Stomach smooth muscle (tissue), 2 donors: ENCODE data around the gene OR5K2.

ENCODE experiments used
- H3K27ac ChIP-seq: one replicate; pipeline ENCODE4 v1.7.0; 2013; ENCODE audit warnings: mild to moderate bottlenecking, low read length, inconsistent platforms
- H3K27me3 ChIP-seq, 2 donors: one replicate each; pipeline ENCODE4 v1.7.0; 2013; ENCODE audit warnings: low read length in 2 of 2; ENCODE audit not compliant: insufficient read depth in 2 of 2, control insufficient read depth in 1 of 2
- H3K36me3 ChIP-seq, 2 donors: one replicate each; pipeline ENCODE4 v1.7.0; 2013; ENCODE audit warnings: low read length in 2 of 2; ENCODE audit not compliant: control insufficient read depth in 2 of 2, insufficient read depth in 2 of 2
- H3K4me1 ChIP-seq: one replicate; pipeline ENCODE4 v1.7.0; 2013; ENCODE audit warnings: low read length; ENCODE audit not compliant: control insufficient read depth, insufficient read depth
- H3K4me3 ChIP-seq, 2 donors: one replicate each; pipeline ENCODE4 v1.7.0; 2013; ENCODE audit warnings: low read length in 2 of 2
- H3K9ac ChIP-seq, 2 donors: one replicate each; pipeline ENCODE4 v1.7.0; 2013; ENCODE audit warnings: low read length in 2 of 2, mild to moderate bottlenecking in 1 of 2
- H3K9me3 ChIP-seq, 2 donors: one replicate each; pipeline ENCODE4 v1.7.0; 2013; ENCODE audit warnings: low read length in 2 of 2; ENCODE audit not compliant: control insufficient read depth in 2 of 2
- donor health status: healthy.
- donor health status: Pancreatic carcinoma.

Gene OR5K2

GRCh38 chr3:98522544-98523281, 25.2 kb downstream of the OR5K2 start, which contains the start of gene CLDND1:
Gene CLDND1, minus strand, starts transcription at chr3:98522902. Its CDS starts 1,478 bp downstream, at chr3:98521424.
- Histone ChIP-seq H3K4me3 (peak within 1 kb of the TSS; percentile 77 to 80), H3K36me3 (peaks cover 4 to 7% of the 10 kb centered on the region in 2 donors), H3K4me1 (no peaks in the 10 kb centered on the region), H3K9me3 (no peaks in the 10 kb centered on the region), H3K27ac (peak within 1 kb of the TSS; percentile 75), H3K9ac (peak within 1 kb of the TSS; percentile 73 to 82), H3K27me3 (no peaks in the 10 kb centered on the region)

- Histone ChIP-seq H3K4me3 (no peak overlapping the region), H3K27ac (no peak overlapping the region), H3K36me3 (no peaks in the 10 kb centered on the region)
Observed at GRCh38 chr3:98525494-98525893, 28.0 kb downstream of the OR5K2 start.

DNA sequence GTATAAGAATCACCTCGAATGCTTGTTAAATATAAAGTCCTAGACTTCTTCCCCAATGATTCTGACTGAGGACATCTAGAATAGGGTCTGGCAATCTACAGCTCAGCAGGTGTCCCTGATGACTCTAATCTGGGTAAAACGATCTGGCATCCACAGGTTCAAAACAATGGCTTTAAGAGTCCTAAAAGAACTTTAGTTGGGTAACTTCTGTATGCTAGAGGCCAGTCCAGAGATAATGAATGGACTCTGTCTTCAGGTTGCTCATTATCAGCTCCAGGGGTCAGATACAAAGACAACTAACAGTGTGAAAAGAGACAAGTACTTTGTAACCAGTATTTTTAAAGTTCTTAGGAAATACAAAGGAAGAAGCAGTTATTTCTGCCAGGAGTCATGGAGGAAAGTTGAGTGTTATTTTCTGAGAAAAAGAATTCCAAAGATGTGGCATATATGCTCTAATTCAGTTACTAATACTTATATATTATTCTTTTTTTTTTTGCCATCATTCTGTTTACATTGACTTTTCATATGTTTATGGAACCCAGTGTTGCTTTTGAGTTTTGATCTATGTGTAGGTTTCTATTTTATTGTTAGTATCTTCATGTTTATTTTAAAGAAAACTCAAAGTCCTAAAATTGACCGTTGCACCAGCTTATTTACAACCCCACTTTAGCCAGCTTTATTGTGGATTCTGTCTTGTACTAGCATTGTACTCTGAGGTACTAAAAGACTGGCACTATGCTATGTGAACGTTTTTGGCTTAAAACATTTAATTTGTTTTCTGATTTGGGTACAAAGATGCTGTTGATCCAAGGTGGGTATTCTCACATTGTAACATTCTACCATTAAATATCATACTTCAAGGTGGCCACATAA, 31.2 kb downstream of the OR5K2 start:
- Histone ChIP-seq H3K27ac (no peak overlapping the region), H3K27me3 (no peaks in the 10 kb centered on the region), H3K9ac (no peak overlapping the region), H3K4me3 (no peak overlapping the region), H3K9me3 (no peaks in the 10 kb centered on the region), H3K4me1 (no peaks in the 10 kb centered on the region), H3K36me3 (no peaks in the 10 kb centered on the region)

More at GRCh38 chr3:98525494-98525893, 28.0 kb downstream of the OR5K2 start:
- H3K4me1 ChIP-seq, result no peaks in the 10 kb centered on the region
- H3K9me3 ChIP-seq, result no peaks in the 10 kb centered on the region
- H3K27me3 ChIP-seq, result no peaks in the 10 kb centered on the region
- H3K9ac ChIP-seq, result no peak overlapping the region

DNA sequence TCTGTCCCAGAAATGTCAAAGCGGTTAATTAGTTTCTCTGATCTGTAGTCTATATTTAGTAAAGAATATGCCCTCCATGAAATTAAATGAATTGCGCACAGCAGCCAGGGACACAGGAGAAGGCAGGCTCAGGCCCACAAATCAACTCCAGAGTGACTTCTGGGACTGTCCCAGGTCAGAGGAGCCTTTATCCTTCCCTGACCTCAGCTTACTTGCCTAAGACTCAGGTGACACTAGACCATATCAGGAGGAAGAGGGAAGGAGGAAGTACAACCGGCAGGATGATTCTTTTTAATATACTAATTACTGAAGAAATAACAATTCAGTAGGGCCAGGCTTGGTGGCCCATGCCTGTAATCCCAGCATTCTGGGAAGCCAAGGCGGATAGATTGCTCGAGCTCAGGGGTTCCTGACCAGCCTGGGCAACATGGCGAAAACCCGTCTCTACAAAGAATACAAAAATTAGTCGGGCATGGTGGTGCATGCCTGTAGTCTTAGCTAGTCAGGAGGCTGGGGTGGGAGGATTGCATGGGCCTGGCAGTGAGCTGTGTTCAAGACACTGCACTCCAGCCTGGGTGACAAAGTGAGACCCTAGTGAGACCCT, 32.5 kb downstream of the OR5K2 start:
- no peaks in the 10 kb centered on the region for H3K27me3 ChIP-seq
- H3K36me3 ChIP-seq, result no peaks in the 10 kb centered on the region
- H3K9me3 ChIP-seq, result no peaks in the 10 kb centered on the region
- H3K9ac ChIP-seq, result no peak overlapping the region
- H3K4me1 ChIP-seq, result no peaks in the 10 kb centered on the region
- no peak overlapping the region for H3K27ac ChIP-seq
- H3K4me3 ChIP-seq, result no peak overlapping the region

- no peaks in the 10 kb centered on the region for H3K9me3 ChIP-seq
- H3K9ac ChIP-seq, result no peak overlapping the region
- no peaks in the 10 kb centered on the region for H3K36me3 ChIP-seq
- no peaks in the 10 kb centered on the region for H3K27me3 ChIP-seq
- no peaks in the 10 kb centered on the region for H3K4me1 ChIP-seq
- no peak overlapping the region for H3K4me3 ChIP-seq
- H3K27ac ChIP-seq, result no peak overlapping the region
Observed at GRCh38 chr3:98530676-98531075, 33.2 kb downstream of the OR5K2 start.

DNA sequence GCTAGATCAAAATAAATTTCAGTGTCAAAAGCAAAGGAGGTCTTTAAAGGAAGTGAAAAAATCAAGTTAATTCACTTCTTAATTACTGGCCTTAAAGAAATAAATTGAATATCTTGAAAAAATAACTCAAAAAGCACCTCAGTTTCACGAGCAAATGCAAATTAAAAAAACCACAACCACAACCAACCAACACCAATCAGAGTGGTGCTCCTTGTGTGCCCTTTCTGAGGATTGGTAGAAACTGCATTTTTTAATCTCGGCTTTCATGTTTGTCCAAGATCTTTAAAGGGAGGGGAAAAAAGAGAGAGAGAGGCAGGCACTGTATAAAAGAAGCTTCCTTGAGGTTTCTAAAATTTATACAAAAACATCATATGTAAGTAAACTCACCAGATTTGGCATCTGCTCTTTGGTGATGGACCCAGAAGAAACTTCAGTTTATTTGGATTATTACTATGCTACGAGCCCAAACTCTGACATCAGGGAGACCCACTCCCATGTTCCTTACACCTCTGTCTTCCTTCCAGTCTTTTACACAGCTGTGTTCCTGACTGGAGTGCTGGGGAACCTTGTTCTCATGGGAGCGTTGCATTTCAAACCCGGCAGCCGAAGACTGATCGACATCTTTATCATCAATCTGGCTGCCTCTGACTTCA, 34.3 kb downstream of the OR5K2 start, which contains the start of gene GPR15:
GPR15 (plus strand) TSS at position 357 of the 653 bp plus-strand sequence; CDS start at position 413, 56 bp downstream.
- Histone ChIP-seq H3K27me3 (no peaks in the 10 kb centered on the region), H3K36me3 (no peaks in the 10 kb centered on the region), H3K27ac (no peak within 1 kb of the TSS), H3K9ac (no peak within 1 kb of the TSS), H3K9me3 (no peaks in the 10 kb centered on the region), H3K4me3 (no peak within 1 kb of the TSS), H3K4me1 (no peaks in the 10 kb centered on the region)

GRCh38 chr3:98532275-98532637, 34.8 kb downstream of the OR5K2 start:
- no peak overlapping the region for H3K9ac ChIP-seq
- no peaks in the 10 kb centered on the region for H3K36me3 ChIP-seq
- no peak overlapping the region for H3K27ac ChIP-seq
- no peaks in the 10 kb centered on the region for H3K4me1 ChIP-seq
- no peaks in the 10 kb centered on the region for H3K9me3 ChIP-seq
- H3K4me3 ChIP-seq, result no peak overlapping the region
- no peaks in the 10 kb centered on the region for H3K27me3 ChIP-seq

GRCh38 chr3:98532709-98533571, 35.5 kb downstream of the OR5K2 start:
- no peaks in the 10 kb centered on the region for H3K36me3 ChIP-seq
- no peaks in the 10 kb centered on the region for H3K27me3 ChIP-seq
- H3K4me1 ChIP-seq, result no peaks in the 10 kb centered on the region
- no peak overlapping the region for H3K27ac ChIP-seq
- no peak overlapping the region for H3K9ac ChIP-seq
- H3K4me3 ChIP-seq, result no peak overlapping the region
- H3K9me3 ChIP-seq, result no peaks in the 10 kb centered on the region

DNA sequence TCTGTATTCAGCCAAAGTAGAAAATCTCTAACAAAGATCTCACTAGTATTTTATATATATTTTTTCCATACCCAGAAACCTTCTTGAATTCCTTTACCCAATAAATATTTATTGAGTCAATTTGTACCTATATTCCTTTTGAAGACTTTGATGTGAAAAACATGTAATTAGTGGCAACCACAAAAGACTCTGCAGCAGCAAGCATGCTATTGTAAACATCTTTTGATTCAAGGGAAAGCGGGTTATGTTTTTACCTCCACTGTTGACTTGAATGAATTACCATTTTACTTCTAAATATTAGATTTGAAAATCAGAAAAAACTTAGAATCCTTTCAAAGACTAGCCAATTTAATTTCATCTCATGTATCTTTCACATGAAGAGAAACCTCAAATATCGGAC, 36.7 kb downstream of the OR5K2 start:
- no peak overlapping the region for H3K4me3 ChIP-seq
- H3K4me1 ChIP-seq, result no peaks in the 10 kb centered on the region
- no peaks in the 10 kb centered on the region for H3K27me3 ChIP-seq
- H3K27ac ChIP-seq, result no peak overlapping the region
- no peaks in the 10 kb centered on the region for H3K36me3 ChIP-seq
- H3K9ac ChIP-seq, result no peak overlapping the region
- H3K9me3 ChIP-seq, result no peaks in the 10 kb centered on the region

- Histone ChIP-seq H3K27ac (no peak overlapping the region), H3K9ac (no peak overlapping the region), H3K36me3 (no peaks in the 10 kb centered on the region), H3K27me3 (no peaks in the 10 kb centered on the region), H3K9me3 (no peaks in the 10 kb centered on the region), H3K4me1 (no peaks in the 10 kb centered on the region), H3K4me3 (no peak overlapping the region)
Observed at GRCh38 chr3:98534734-98535133, 37.3 kb downstream of the OR5K2 start.
